Mesothelial cell of epicardium (in vitro differentiated cells): ENCODE results near the gene GIPC3. TPM values are rescaled to one million over a fixed set of nuclear protein-coding genes. Genes with fewer than 3 reads are reported as not detected.
A peak's percentile ranks its signal among the peaks of the same experiment; 100 is the strongest.
"Not testable (repeated sequence)": the region's sequence is repeated elsewhere in the genome, so short reads cannot be mapped to it uniquely, and the experiment has no call there.

Source experiments
- DNase-seq, 2 experiments: peaks; one replicate each; pipeline ENCODE4 v3.0.0; 2021; ENCODE audit warnings: low spot score in 2 of 2; ENCODE audit not compliant: unreplicated experiment in 2 of 2
- H3K27ac Mint-ChIP-seq: 2 replicates; pipeline ENCODE4 v1.8.0; 2021; ENCODE audit warnings: mixed read lengths
- H3K27me3 Mint-ChIP-seq: 2 replicates; pipeline ENCODE4 v1.8.0; 2021; ENCODE audit warnings: low read depth, mixed read lengths
- H3K36me3 Mint-ChIP-seq: 2 replicates; pipeline ENCODE4 v1.8.0; 2021; ENCODE audit warnings: mixed read lengths
- H3K4me1 Mint-ChIP-seq: 2 replicates; pipeline ENCODE4 v1.8.0; 2021; ENCODE audit warnings: mixed read lengths
- H3K4me3 Mint-ChIP-seq: 2 replicates; pipeline ENCODE4 v1.8.0; 2021; ENCODE audit warnings: mild to moderate bottlenecking, moderate library complexity, mixed read lengths
- H3K9me3 Mint-ChIP-seq: 2 replicates; pipeline ENCODE4 v1.8.0; 2021; ENCODE audit warnings: mixed read lengths
- CTCF ChIP-seq: fragments of 200-600 bp; sonication (generic); IDR thresholded peaks from one replicate; pipeline ENCODE4 v1.5.0; 2021; ENCODE audit warnings: antibody characterized with exemption; ENCODE audit not compliant: unreplicated experiment
- total RNA-seq: library from RNA; stranded (reverse); gene quantifications from 3 replicates; pipeline ENCODE4 v1.2.1, GENCODE V29; 2021

GIPC3 gene
- total RNA-seq, 1 donor from 2014 or later, result 0.07 TPM

DNA sequence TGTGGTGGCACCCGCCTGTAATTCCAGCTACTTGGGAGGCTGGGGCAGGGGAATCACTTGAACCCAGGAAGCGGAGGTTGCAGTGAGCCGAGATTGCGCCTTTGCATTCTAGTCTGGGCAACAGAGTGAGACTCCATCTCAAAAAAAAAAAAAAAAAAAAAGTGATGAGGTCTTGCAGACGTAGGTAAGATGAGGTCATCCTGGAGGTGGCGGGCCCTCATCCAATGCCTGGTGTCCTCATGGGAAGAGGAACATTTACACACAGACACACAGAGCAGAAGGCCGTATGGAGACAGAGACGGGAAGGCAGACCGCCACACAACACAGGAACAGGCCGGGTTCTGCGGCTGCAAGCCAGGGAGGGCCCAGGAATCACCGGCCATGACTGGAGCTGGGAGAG is 36.9 kb downstream of the GIPC3 start:
- DNase-seq, result no peak
- H3K36me3 Mint-ChIP-seq, result peaks cover 4% of the 10 kb centered on the region
- no peaks in the 10 kb centered on the region for H3K27me3 Mint-ChIP-seq
- peaks cover 25% of the 10 kb centered on the region for H3K4me1 Mint-ChIP-seq
- no peak for TF ChIP-seq CTCF
- H3K4me3 Mint-ChIP-seq, result no peak overlapping the region
- H3K9me3 Mint-ChIP-seq, result no peaks in the 10 kb centered on the region
- H3K27ac Mint-ChIP-seq, result no peak overlapping the region

GRCh38 chr19:3623716-3624115 is 38.4 kb downstream of the GIPC3 start:
- peaks cover 4% of the 10 kb centered on the region for H3K36me3 Mint-ChIP-seq
- H3K4me3 Mint-ChIP-seq, result peak overlapping the region; percentile 51
- no peak for TF ChIP-seq CTCF
- H3K27me3 Mint-ChIP-seq, result no peaks in the 10 kb centered on the region
- H3K27ac Mint-ChIP-seq, result no peak overlapping the region
- no peaks in the 10 kb centered on the region for H3K9me3 Mint-ChIP-seq
- H3K4me1 Mint-ChIP-seq, result peaks cover 25% of the 10 kb centered on the region
- DNase-seq, result no peak

GRCh38 chr19:3625996-3626472 is 40.8 kb downstream of the GIPC3 start:
- Mint-ChIP-seq H3K27me3 (no peaks in the 10 kb centered on the region), H3K9me3 (no peaks in the 10 kb centered on the region), H3K4me3 (peak overlapping the region; percentile 84), H3K27ac (peak overlapping the region; percentile 99), H3K36me3 (peaks cover 4% of the 10 kb centered on the region), H3K4me1 (peaks cover 25% of the 10 kb centered on the region)
- TF ChIP-seq CTCF, result no peak
- DNase-seq, result no peak

GRCh38 chr19:3626473-3627350 is 41.4 kb downstream of the GIPC3 start, which contains the start of gene CACTIN:
CACTIN (minus strand) TSS chr19:3626790; CDS start chr19:3626762, 28 bp downstream.
- H3K4me3 Mint-ChIP-seq, result peak within 1 kb of the TSS; percentile 84
- peak within 1 kb of the TSS; percentile 99 for H3K27ac Mint-ChIP-seq
- no peaks in the 10 kb centered on the region for H3K9me3 Mint-ChIP-seq
- peak; percentile 95 to 96 for DNase-seq
- peaks cover 4% of the 10 kb centered on the region for H3K36me3 Mint-ChIP-seq
- TF ChIP-seq CTCF, result no peak
- peaks cover 25% of the 10 kb centered on the region for H3K4me1 Mint-ChIP-seq
- H3K27me3 Mint-ChIP-seq, result no peaks in the 10 kb centered on the region

GRCh38 chr19:3627351-3627723 is 42.1 kb downstream of the GIPC3 start:
- Mint-ChIP-seq H3K27me3 (no peaks in the 10 kb centered on the region), H3K4me1 (peaks cover 25% of the 10 kb centered on the region), H3K4me3 (no peak overlapping the region), H3K27ac (peak overlapping the region; percentile 99), H3K36me3 (peaks cover 2% of the 10 kb centered on the region), H3K9me3 (no peaks in the 10 kb centered on the region)
- DNase-seq, result no peak
- no peak for TF ChIP-seq CTCF

DNA sequence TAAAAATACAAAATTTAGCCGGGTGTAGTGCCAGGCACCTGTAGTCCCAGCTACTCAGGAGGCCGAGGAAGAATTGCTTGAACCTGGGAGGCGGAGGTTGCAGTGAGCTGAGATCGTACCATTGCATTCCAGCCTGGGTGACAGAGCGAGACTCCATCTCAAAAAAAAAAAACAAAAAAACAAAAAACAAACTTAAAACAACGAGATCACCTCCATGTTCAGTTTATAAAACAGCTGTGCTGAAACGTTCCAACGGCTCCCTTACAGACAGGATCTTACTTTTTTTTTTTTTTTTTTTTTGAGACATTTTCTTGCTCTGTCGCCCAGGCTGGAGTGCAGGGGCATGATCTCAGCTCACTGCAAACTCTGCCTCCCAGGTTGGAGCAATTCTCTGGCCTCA is 43.5 kb downstream of the GIPC3 start:
- not testable (repeated sequence) for H3K27ac Mint-ChIP-seq, H3K36me3 Mint-ChIP-seq, H3K9me3 Mint-ChIP-seq, DNase-seq, H3K27me3 Mint-ChIP-seq, H3K4me3 Mint-ChIP-seq
- H3K4me1 Mint-ChIP-seq, result peaks cover 25% of the 10 kb centered on the region
